ENCODE measurements around the gene KCNAB2. TPM values are rescaled to one million over a fixed set of nuclear protein-coding genes. Genes with fewer than 3 reads are reported as not detected.
A peak's percentile ranks its signal among the peaks of the same experiment; 100 is the strongest.
"Not testable (repeated sequence)": the region's sequence is repeated elsewhere in the genome, so short reads cannot be mapped to it uniquely, and the experiment has no call there.

KCNAB2 gene
- total RNA-seq, 1 donor from 2014 or later: 2.2 TPM

- H3K36me3 ChIP-seq: no peaks in the 10 kb centered on the region
- no peak for DNase-seq (ENCODE audit: low spot score)
- H3K9me3 Mint-ChIP-seq: no peaks in the 10 kb centered on the region
- no peak overlapping the region for H3K27ac ChIP-seq
- no peaks in the 10 kb centered on the region for H3K9me3 ChIP-seq (ENCODE audit: low read depth)
- peaks cover 5% of the 10 kb centered on the region for H3K4me1 Mint-ChIP-seq
- H3K4me3 Mint-ChIP-seq: no peak overlapping the region
- no peak overlapping the region for H3K4me3 ChIP-seq
- no peaks in the 10 kb centered on the region for H3F3A ChIP-seq (ENCODE audit: low read depth)
- TF ChIP-seq EZH2phosphoT487 (IDR thresholded peaks at IDR 0.05) (no peak), CTCF (IDR thresholded peaks at IDR 0.05) (no peak), EZH2 (IDR thresholded peaks at IDR 0.05) (no peak)
- H3K4me2 ChIP-seq: no peak overlapping the region
- no peaks in the 10 kb centered on the region for H3K79me2 ChIP-seq (ENCODE audit: low read depth)
- no peak overlapping the region for H3K9ac ChIP-seq
- no peaks in the 10 kb centered on the region for H3K27me3 ChIP-seq
- H3K36me3 Mint-ChIP-seq: no peaks in the 10 kb centered on the region
- no peaks in the 10 kb centered on the region for H4K20me1 ChIP-seq (ENCODE audit: low read depth)
- H3K4me1 ChIP-seq: no peaks in the 10 kb centered on the region
- no peak overlapping the region for H2AFZ ChIP-seq (replicated peaks)
- H3K27ac Mint-ChIP-seq: no peak overlapping the region
- H3K27me3 Mint-ChIP-seq (ENCODE audit: insufficient read depth, low read depth): peaks cover 13% of the 10 kb centered on the region
Measured at GRCh38 chr1:6075748-6076147, 30.1 kb downstream of the KCNAB2 start.

GRCh38 chr1:6077061-6077460, 31.4 kb downstream of the KCNAB2 start:
- H3K79me2 ChIP-seq (ENCODE audit: low read depth); H3K9ac ChIP-seq; H3K36me3 Mint-ChIP-seq; H4K20me1 ChIP-seq (ENCODE audit: low read depth); H3K4me3 ChIP-seq; H3K9me3 Mint-ChIP-seq; H3K27ac ChIP-seq; H3K4me3 Mint-ChIP-seq; H2AFZ ChIP-seq (replicated peaks); DNase-seq (ENCODE audit: low spot score); H3K27me3 ChIP-seq; H3K9me3 ChIP-seq (ENCODE audit: low read depth); H3K36me3 ChIP-seq; H3K4me1 ChIP-seq; H3K4me1 Mint-ChIP-seq; H3F3A ChIP-seq (ENCODE audit: low read depth); H3K4me2 ChIP-seq: not testable (repeated sequence)
- H3K27ac Mint-ChIP-seq: peak overlapping the region; percentile 50
- peaks cover 10% of the 10 kb centered on the region for H3K27me3 Mint-ChIP-seq (ENCODE audit: insufficient read depth, low read depth)

GRCh38 chr1:6077506-6077905, 31.8 kb downstream of the KCNAB2 start:
- H3K4me1 Mint-ChIP-seq: peaks cover 10% of the 10 kb centered on the region
- H3K9ac ChIP-seq: no peak overlapping the region
- no peak overlapping the region for H3K4me2 ChIP-seq
- H3K27ac ChIP-seq: no peak overlapping the region
- TF ChIP-seq EZH2phosphoT487 (IDR thresholded peaks at IDR 0.05) (no peak), CTCF (IDR thresholded peaks at IDR 0.05) (no peak), EZH2 (IDR thresholded peaks at IDR 0.05) (no peak)
- H3K36me3 ChIP-seq: no peaks in the 10 kb centered on the region
- no peaks in the 10 kb centered on the region for H3K9me3 Mint-ChIP-seq
- no peaks in the 10 kb centered on the region for H3K27me3 ChIP-seq
- H3K27ac Mint-ChIP-seq: no peak overlapping the region
- H3K4me1 ChIP-seq: peaks cover 2% of the 10 kb centered on the region
- no peak overlapping the region for H3K4me3 Mint-ChIP-seq
- no peak overlapping the region for H3K4me3 ChIP-seq
- H2AFZ ChIP-seq (replicated peaks): no peak overlapping the region
- no peaks in the 10 kb centered on the region for H3K9me3 ChIP-seq (ENCODE audit: low read depth)
- no peaks in the 10 kb centered on the region for H3K79me2 ChIP-seq (ENCODE audit: low read depth)
- no peak for DNase-seq (ENCODE audit: low spot score)
- H3K36me3 Mint-ChIP-seq: no peaks in the 10 kb centered on the region
- H3F3A ChIP-seq (ENCODE audit: low read depth): no peaks in the 10 kb centered on the region
- H4K20me1 ChIP-seq (ENCODE audit: low read depth): no peaks in the 10 kb centered on the region
- H3K27me3 Mint-ChIP-seq (ENCODE audit: insufficient read depth, low read depth): peaks cover 10% of the 10 kb centered on the region

GRCh38 chr1:6077919-6078318, 32.2 kb downstream of the KCNAB2 start:
- Histone ChIP-seq H3K79me2 (ENCODE audit: low read depth) (no peaks in the 10 kb centered on the region), H3F3A (ENCODE audit: low read depth) (no peaks in the 10 kb centered on the region), H3K9ac (no peak overlapping the region), H3K27me3 (no peaks in the 10 kb centered on the region), H3K27ac (no peak overlapping the region), H3K4me1 (peaks cover 6% of the 10 kb centered on the region), H3K9me3 (ENCODE audit: low read depth) (no peaks in the 10 kb centered on the region), H3K4me2 (no peak overlapping the region), H3K4me3 (no peak overlapping the region), H3K36me3 (no peaks in the 10 kb centered on the region), H4K20me1 (ENCODE audit: low read depth) (no peaks in the 10 kb centered on the region), H2AFZ (replicated peaks) (no peak overlapping the region)
- H3K36me3 Mint-ChIP-seq: no peaks in the 10 kb centered on the region
- TF ChIP-seq EZH2phosphoT487 (IDR thresholded peaks at IDR 0.05) (no peak), CTCF (IDR thresholded peaks at IDR 0.05) (no peak), EZH2 (IDR thresholded peaks at IDR 0.05) (no peak)
- no peak overlapping the region for H3K27ac Mint-ChIP-seq
- no peaks in the 10 kb centered on the region for H3K9me3 Mint-ChIP-seq
- H3K4me1 Mint-ChIP-seq: peaks cover 13% of the 10 kb centered on the region
- no peak for DNase-seq (ENCODE audit: low spot score)
- H3K4me3 Mint-ChIP-seq: no peak overlapping the region
- peaks cover 9% of the 10 kb centered on the region for H3K27me3 Mint-ChIP-seq (ENCODE audit: insufficient read depth, low read depth)
